HepG2 (cell line): ENCODE results near the gene WDR26. TPM values are rescaled to one million over a fixed set of nuclear protein-coding genes. Genes with fewer than 3 reads are reported as not detected.

Experiments
- BHLHE40 ChIP-seq: IDR thresholded peaks from 2 replicates; pipeline ENCODE4 v1.6.1; 2011; ENCODE audit warnings: low read length, improper control_type of control experiment
- BORCS8-MEF2B ChIP-seq: sonication (generic); formaldehyde crosslinking; IDR thresholded peaks from 2 replicates; pipeline ENCODE4 v1.8.0; 2022; ENCODE audit warnings: mild to moderate bottlenecking, missing genetic modification reagents
- CREB1 ChIP-seq, 2 experiments: fragments of 450-650 bp in 1 of 2; IDR thresholded peaks; 2 replicates each; pipeline ENCODE4 v1.6.1; 2016 to 2017; ENCODE audit warnings: control low read depth in 1 of 2, mild to moderate bottlenecking in 1 of 2, missing compliant biosample characterization in 1 of 2, missing genetic modification characterization in 1 of 2
- HDAC2 ChIP-seq: sonication (generic); formaldehyde crosslinking; IDR thresholded peaks from 2 replicates; pipeline ENCODE4 v1.4.0; 2020; ENCODE audit warnings: missing genetic modification reagents
- HHEX ChIP-seq: IDR thresholded peaks from 2 replicates; pipeline ENCODE4 v1.6.1; 2016; ENCODE audit warnings: control low read depth
- HOXA9 ChIP-seq: sonication (generic); formaldehyde crosslinking; IDR thresholded peaks from 2 replicates; pipeline ENCODE4 v1.8.1; 2022; ENCODE audit warnings: missing genetic modification reagents, mild to moderate bottlenecking, moderate library complexity, borderline replicate concordance
- KAT8 ChIP-seq: IDR thresholded peaks from 2 replicates; pipeline ENCODE4 v1.6.1; 2016; ENCODE audit warnings: missing genetic modification reagents, missing compliant biosample characterization
- MZF1 ChIP-seq: sonication (generic); formaldehyde crosslinking; IDR thresholded peaks from 2 replicates; pipeline ENCODE4 v1.8.1; 2023; ENCODE audit warnings: mild to moderate bottlenecking, missing genetic modification reagents, borderline replicate concordance
- SAFB2 ChIP-seq: sonication (generic); formaldehyde crosslinking; IDR thresholded peaks from 2 replicates; pipeline ENCODE4 v1.5.1; 2020; ENCODE audit warnings: missing genetic modification reagents, low read depth, mild to moderate bottlenecking, borderline replicate concordance
- SALL2 ChIP-seq: sonication (generic); formaldehyde crosslinking; IDR thresholded peaks from 2 replicates; pipeline ENCODE4 v1.8.1; 2023; ENCODE audit warnings: mild to moderate bottlenecking, missing genetic modification reagents, inconsistent platforms
- SMAD1 ChIP-seq: sonication (generic); formaldehyde crosslinking; IDR thresholded peaks from 2 replicates; pipeline ENCODE4 v1.4.0; 2020; ENCODE audit warnings: missing genetic modification reagents, low read depth, mild to moderate bottlenecking, borderline replicate concordance
- ZFP36L2 ChIP-seq: sonication (generic); formaldehyde crosslinking; IDR thresholded peaks from 2 replicates; pipeline ENCODE4 v1.4.0; 2020; ENCODE audit warnings: missing genetic modification reagents
- ZNF343 ChIP-seq: sonication (generic); formaldehyde crosslinking; IDR thresholded peaks from 2 replicates; pipeline ENCODE4 v1.4.0; 2020; ENCODE audit warnings: mild to moderate bottlenecking, missing genetic modification reagents
- polyA plus RNA-seq, 8 experiments: library from polyadenylated mRNA; depleted of rRNA in 3 of 8; stranded (reverse) in 7 of 8; unstranded in 1 of 8; fragments of >200 nt; fragmentation: Illumina TruSeq in 4 of 8; extraction: Trizol in 4 of 8; gene quantifications; 2 replicates each; pipeline versions ENCODE4 v1.2.1 to v1.2.3, GENCODE V29; 2011 to 2016; ENCODE audit warnings: low read depth in 4 of 8, missing spikeins in 1 of 8, mixed read lengths in 1 of 8; ENCODE audit not compliant: insufficient read depth in 1 of 8
- total RNA-seq, 5 experiments: library from RNA; depleted of rRNA; stranded (reverse); fragments of >200 nt; fragmentation: Illumina TruSeq; extraction: Trizol; gene quantifications; 2 replicates each; pipeline ENCODE4 v1.2.3, GENCODE V29; 2016; ENCODE audit warnings: low read depth in 1 of 5
- TF ChIP-seq, protein P1 (sequence below): sonication (generic); formaldehyde crosslinking; IDR thresholded peaks from 2 replicates; pipeline ENCODE4 v1.4.0; 2020; ENCODE audit warnings: missing genetic modification reagents, borderline replicate concordance
- TF ChIP-seq, protein P2 (sequence below): sonication (generic); formaldehyde crosslinking; IDR thresholded peaks from 2 replicates; pipeline ENCODE4 v1.5.0; 2020; ENCODE audit warnings: mild to moderate bottlenecking, low read depth, missing genetic modification reagents, borderline replicate concordance
- TF ChIP-seq, protein P3 (sequence below): sonication (generic); formaldehyde crosslinking; IDR thresholded peaks from 2 replicates; pipeline ENCODE4 v1.4.0; 2020; ENCODE audit warnings: mild to moderate bottlenecking, low read depth, missing genetic modification reagents
- TF ChIP-seq, protein P4 (sequence below): sonication (generic); formaldehyde crosslinking; IDR thresholded peaks from 2 replicates; pipeline ENCODE4 v1.9.0; 2022; ENCODE audit warnings: low read depth, missing genetic modification reagents
- TF ChIP-seq, protein P5 (sequence below): sonication (generic); formaldehyde crosslinking; IDR thresholded peaks from 2 replicates; pipeline ENCODE4 v1.4.0; 2020; ENCODE audit warnings: mild to moderate bottlenecking, missing genetic modification reagents, borderline replicate concordance
- TF ChIP-seq, protein P6 (sequence below): sonication (generic); formaldehyde crosslinking; IDR thresholded peaks from 2 replicates; pipeline ENCODE4 v1.8.1; 2023; ENCODE audit warnings: mild to moderate bottlenecking, moderate library complexity, missing genetic modification reagents

The WDR26 gene
- total and polyA plus RNA-seq, 2 of the 13 experiments (the other 11 are each of a cell fraction or from before 2014, with no cell fraction given) = 13.2 to 23.7 TPM

DNA sequence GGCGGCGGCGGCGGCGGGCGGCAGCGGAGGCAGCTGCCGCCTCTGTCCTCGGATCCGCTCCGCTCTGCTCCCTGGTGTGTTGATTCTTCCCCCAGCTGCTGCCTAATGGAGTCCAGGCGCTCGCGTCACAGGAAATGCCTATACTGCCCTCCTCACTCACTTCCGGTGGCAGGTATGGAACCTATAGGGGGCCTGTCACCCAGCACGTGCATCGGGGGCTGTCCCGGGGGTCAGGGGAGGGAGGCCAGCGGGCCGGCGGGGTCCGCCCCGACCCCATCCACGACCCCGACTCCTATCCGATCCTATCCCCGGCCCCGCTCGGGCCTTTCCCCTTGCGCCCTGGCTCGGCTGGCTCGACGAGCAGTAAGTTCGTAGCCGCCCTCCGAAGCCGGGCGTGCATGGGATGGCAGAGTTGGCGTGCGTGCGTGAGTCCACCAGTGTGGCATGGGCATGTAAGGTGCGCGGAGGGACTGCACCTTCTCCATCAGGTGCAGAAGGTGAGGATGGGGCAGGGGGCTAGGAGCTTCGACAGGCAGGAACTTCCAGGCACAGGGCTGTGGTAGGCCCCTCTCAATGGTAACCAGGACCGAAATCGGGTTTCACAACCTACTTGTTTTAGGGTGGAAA lies at the start of gene WDR26 (continued):
- TF ChIP-seq HDAC2 (CRISPR knock-in tag) = peak; percentile 81
- TF ChIP-seq MZF1 (CRISPR knock-in tag) = no peak
- TF ChIP-seq, protein P1, sequence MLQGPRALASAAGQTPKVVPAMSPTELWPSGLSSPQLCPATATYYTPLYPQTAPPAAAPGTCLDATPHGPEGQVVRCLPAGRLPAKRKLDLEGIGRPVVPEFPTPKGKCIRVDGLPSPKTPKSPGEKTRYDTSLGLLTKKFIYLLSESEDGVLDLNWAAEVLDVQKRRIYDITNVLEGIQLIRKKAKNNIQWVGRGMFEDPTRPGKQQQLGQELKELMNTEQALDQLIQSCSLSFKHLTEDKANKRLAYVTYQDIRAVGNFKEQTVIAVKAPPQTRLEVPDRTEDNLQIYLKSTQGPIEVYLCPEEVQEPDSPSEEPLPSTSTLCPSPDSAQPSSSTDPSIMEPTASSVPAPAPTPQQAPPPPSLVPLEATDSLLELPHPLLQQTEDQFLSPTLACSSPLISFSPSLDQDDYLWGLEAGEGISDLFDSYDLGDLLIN (CRISPR knock-in tag) = no peak
- no peak for TF ChIP-seq HOXA9 (CRISPR knock-in tag)
- TF ChIP-seq BORCS8-MEF2B (CRISPR knock-in tag) = no peak; the same call in 1 of the 2 replicates
- TF ChIP-seq, protein P2, sequence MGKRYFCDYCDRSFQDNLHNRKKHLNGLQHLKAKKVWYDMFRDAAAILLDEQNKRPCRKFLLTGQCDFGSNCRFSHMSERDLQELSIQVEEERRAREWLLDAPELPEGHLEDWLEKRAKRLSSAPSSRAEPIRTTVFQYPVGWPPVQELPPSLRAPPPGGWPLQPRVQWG (CRISPR knock-in tag) = no peak
- TF ChIP-seq SALL2 (CRISPR knock-in tag) = peak; percentile 62
- TF ChIP-seq SAFB2 = peak; percentile 75; the same call in 1 of the 2 replicates
- TF ChIP-seq, protein P3, sequence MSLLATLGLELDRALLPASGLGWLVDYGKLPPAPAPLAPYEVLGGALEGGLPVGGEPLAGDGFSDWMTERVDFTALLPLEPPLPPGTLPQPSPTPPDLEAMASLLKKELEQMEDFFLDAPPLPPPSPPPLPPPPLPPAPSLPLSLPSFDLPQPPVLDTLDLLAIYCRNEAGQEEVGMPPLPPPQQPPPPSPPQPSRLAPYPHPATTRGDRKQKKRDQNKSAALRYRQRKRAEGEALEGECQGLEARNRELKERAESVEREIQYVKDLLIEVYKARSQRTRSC (CRISPR knock-in tag) = no peak
- peak; percentile 96 for TF ChIP-seq BHLHE40
- TF ChIP-seq, protein P4, sequence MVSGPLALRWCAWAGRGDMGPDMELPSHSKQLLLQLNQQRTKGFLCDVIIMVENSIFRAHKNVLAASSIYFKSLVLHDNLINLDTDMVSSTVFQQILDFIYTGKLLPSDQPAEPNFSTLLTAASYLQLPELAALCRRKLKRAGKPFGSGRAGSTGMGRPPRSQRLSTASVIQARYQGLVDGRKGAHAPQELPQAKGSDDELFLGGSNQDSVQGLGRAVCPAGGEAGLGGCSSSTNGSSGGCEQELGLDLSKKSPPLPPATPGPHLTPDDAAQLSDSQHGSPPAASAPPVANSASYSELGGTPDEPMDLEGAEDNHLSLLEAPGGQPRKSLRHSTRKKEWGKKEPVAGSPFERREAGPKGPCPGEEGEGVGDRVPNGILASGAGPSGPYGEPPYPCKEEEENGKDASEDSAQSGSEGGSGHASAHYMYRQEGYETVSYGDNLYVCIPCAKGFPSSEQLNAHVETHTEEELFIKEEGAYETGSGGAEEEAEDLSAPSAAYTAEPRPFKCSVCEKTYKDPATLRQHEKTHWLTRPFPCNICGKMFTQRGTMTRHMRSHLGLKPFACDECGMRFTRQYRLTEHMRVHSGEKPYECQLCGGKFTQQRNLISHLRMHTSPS = peak; percentile 61; the same call in 1 of the 2 replicates
- TF ChIP-seq, protein P5, sequence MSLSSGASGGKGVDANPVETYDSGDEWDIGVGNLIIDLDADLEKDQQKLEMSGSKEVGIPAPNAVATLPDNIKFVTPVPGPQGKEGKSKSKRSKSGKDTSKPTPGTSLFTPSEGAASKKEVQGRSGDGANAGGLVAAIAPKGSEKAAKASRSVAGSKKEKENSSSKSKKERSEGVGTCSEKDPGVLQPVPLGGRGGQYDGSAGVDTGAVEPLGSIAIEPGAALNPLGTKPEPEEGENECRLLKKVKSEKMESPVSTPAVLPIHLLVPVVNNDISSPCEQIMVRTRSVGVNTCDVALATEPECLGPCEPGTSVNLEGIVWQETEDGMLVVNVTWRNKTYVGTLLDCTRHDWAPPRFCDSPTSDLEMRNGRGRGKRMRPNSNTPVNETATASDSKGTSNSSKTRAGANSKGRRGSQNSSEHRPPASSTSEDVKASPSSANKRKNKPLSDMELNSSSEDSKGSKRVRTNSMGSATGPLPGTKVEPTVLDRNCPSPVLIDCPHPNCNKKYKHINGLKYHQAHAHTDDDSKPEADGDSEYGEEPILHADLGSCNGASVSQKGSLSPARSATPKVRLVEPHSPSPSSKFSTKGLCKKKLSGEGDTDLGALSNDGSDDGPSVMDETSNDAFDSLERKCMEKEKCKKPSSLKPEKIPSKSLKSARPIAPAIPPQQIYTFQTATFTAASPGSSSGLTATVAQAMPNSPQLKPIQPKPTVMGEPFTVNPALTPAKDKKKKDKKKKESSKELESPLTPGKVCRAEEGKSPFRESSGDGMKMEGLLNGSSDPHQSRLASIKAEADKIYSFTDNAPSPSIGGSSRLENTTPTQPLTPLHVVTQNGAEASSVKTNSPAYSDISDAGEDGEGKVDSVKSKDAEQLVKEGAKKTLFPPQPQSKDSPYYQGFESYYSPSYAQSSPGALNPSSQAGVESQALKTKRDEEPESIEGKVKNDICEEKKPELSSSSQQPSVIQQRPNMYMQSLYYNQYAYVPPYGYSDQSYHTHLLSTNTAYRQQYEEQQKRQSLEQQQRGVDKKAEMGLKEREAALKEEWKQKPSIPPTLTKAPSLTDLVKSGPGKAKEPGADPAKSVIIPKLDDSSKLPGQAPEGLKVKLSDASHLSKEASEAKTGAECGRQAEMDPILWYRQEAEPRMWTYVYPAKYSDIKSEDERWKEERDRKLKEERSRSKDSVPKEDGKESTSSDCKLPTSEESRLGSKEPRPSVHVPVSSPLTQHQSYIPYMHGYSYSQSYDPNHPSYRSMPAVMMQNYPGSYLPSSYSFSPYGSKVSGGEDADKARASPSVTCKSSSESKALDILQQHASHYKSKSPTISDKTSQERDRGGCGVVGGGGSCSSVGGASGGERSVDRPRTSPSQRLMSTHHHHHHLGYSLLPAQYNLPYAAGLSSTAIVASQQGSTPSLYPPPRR (CRISPR knock-in tag) = no peak
- no peak for TF ChIP-seq ZFP36L2 (CRISPR knock-in tag)
- no peak for TF ChIP-seq HHEX
- TF ChIP-seq KAT8 (CRISPR knock-in tag) = peak; percentile 62
- TF ChIP-seq, protein P6, sequence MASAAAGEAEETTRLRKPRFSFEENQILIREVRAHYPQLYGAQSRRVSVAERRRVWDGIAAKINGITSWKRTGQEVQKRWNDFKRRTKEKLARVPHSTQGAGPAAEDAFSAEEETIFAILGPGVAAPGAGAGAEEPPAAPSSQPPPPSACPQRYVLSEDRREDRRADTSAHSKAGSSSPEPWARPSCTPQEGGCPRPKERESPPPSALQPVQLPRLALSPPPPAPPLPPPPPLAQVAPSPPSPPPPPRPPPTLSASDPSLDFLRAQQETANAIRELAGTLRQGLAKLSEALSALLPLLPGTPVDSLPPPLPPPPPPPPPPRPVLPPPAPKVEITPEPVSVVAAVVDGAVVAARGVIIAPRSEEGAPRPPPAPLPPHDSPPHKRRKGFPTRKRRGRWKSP = no peak
- peak; percentile 82 for TF ChIP-seq CREB1 (IDR thresholded peaks at IDR 0.05)
- TF ChIP-seq CREB1 (CRISPR knock-in tag; IDR thresholded peaks at IDR 0.05) = peak; percentile 83
- TF ChIP-seq SMAD1 (CRISPR knock-in tag) = no peak; the same call in 1 of the 2 replicates
- no peak for TF ChIP-seq ZNF343
